Colonic mucosa (tissue), 4 donors: ENCODE results near the gene BAIAP3. TPM values are rescaled to one million over a fixed set of nuclear protein-coding genes. Genes with fewer than 3 reads are reported as not detected.

ENCODE experiments used
- DNase-seq: peaks from one replicate; pipeline ENCODE4 v3.0.0-alpha.2; 2020
- H3K27ac ChIP-seq: fragments of 200-600 bp; one replicate; pipeline ENCODE4 v1.8.0; 2021
- H3K27me3 ChIP-seq: fragments of 200-600 bp; one replicate; pipeline ENCODE4 v1.8.0; 2021
- H3K36me3 ChIP-seq: fragments of 200-600 bp; one replicate; pipeline ENCODE4 v1.8.0; 2021
- H3K4me1 ChIP-seq: fragments of 200-600 bp; one replicate; pipeline ENCODE4 v1.8.0; 2021; ENCODE audit warnings: mild to moderate bottlenecking
- H3K4me3 ChIP-seq: fragments of 200-600 bp; one replicate; pipeline ENCODE4 v1.8.0; 2021
- H3K9ac ChIP-seq, 2 donors: one replicate each; pipeline ENCODE4 v1.7.0; 2013; ENCODE audit warnings: control low read depth in 2 of 2, low read depth in 2 of 2, low read length in 2 of 2
- H3K9me3 ChIP-seq: fragments of 200-600 bp; one replicate; pipeline ENCODE4 v1.8.0; 2021
- CTCF ChIP-seq: fragments of 200-600 bp; IDR thresholded peaks from one replicate; pipeline ENCODE4 v1.8.0; 2022; ENCODE audit warnings: antibody characterized with exemption, mild to moderate bottlenecking
- intact Hi-C: fragments of 100-400 bp; cut with DNase I; formaldehyde crosslinking; loops from one replicate; pipeline ENCODE4 v1.14.1; 2022
- total RNA-seq, 2 donors: library from RNA; stranded (reverse); fragmentation: NEBNext Ultra II Directional in 1 of 2; extraction: Animal tissue kit (Norgen Biotek cat#: 25700) in 1 of 2; gene quantifications; one replicate each; pipeline ENCODE4 v1.2.1, GENCODE V29; 2021
- donor health status: healthy.
- donor health status: DM: no; HTN: no; CAD: no.
- donor health status: DM: no; HTN: no; CAD: no.

The BAIAP3 gene
- total RNA-seq, 2 donors from 2014 or later = 5.5 to 9.8 TPM

GRCh38 chr16:1395444-1396031 is 62.1 kb downstream of the BAIAP3 start:
- Histone ChIP-seq H3K36me3 (peaks cover 6% of the 10 kb centered on the region), H3K27ac (no peak overlapping the region), H3K9ac (no peak overlapping the region), H3K9me3 (no peaks in the 10 kb centered on the region), H3K4me1 (no peaks in the 10 kb centered on the region), H3K4me3 (no peak overlapping the region), H3K27me3 (no peaks in the 10 kb centered on the region)
- intact Hi-C loops = no loop called here
- no peak for TF ChIP-seq CTCF
- peak; percentile 39 for DNase-seq

GRCh38 chr16:1397779-1398178 is 64.3 kb downstream of the BAIAP3 start:
- Histone ChIP-seq H3K4me1 (no peaks in the 10 kb centered on the region), H3K27me3 (no peaks in the 10 kb centered on the region), H3K4me3 (no peak overlapping the region), H3K9ac (no peak overlapping the region), H3K27ac (no peak overlapping the region), H3K36me3 (peaks cover 6% of the 10 kb centered on the region), H3K9me3 (no peaks in the 10 kb centered on the region)
- intact Hi-C loops = no loop called here
- no peak for TF ChIP-seq CTCF
- no peak for DNase-seq

GRCh38 chr16:1398351-1398750 is 64.9 kb downstream of the BAIAP3 start:
- Histone ChIP-seq H3K9me3 (no peaks in the 10 kb centered on the region), H3K36me3 (peaks cover 6% of the 10 kb centered on the region), H3K27ac (no peak overlapping the region), H3K27me3 (no peaks in the 10 kb centered on the region), H3K9ac (no peak overlapping the region), H3K4me1 (no peaks in the 10 kb centered on the region), H3K4me3 (no peak overlapping the region)
- DNase-seq = no peak
- intact Hi-C loops = no loop called here
- no peak for TF ChIP-seq CTCF

Other genes starting within 250 kb of the BAIAP3 start
- gene C1QTNF8, start 237.4 kb upstream of the BAIAP3 start, total RNA-seq = not detected
- gene CACNA1H, start 180.5 kb upstream of the BAIAP3 start, total RNA-seq = 10 to 100 TPM in 1 of 2 donors, 1 to 10 TPM in 1; 2.1 to 14.6 TPM
- 10 to 100 TPM; 32.6 to 34.3 TPM for gene TPSG1, start 108.4 kb upstream of the BAIAP3 start, total RNA-seq
- gene TPSB2, start 103.5 kb upstream of the BAIAP3 start, total RNA-seq = 10 to 100 TPM; 39.1 to 92.9 TPM
- 10 to 100 TPM; 30.4 to 62.1 TPM for gene TPSAB1, start 92.9 kb upstream of the BAIAP3 start, total RNA-seq
- under 1 TPM; 0.19 to 0.64 TPM for gene TPSD1, start 77.6 kb upstream of the BAIAP3 start, total RNA-seq
- 100 to 1,000 TPM; 101 to 143 TPM for gene UBE2I, start 24.0 kb upstream of the BAIAP3 start, total RNA-seq
- gene TSR3, start 18.2 kb downstream of the BAIAP3 start, total RNA-seq = 10 to 100 TPM; 39.6 to 74.4 TPM
- 10 to 100 TPM; 48.2 to 59.1 TPM for gene GNPTG, start 18.3 kb downstream of the BAIAP3 start, total RNA-seq
- gene UNKL, start 81.1 kb downstream of the BAIAP3 start, total RNA-seq = 10 to 100 TPM; 11.1 to 11.8 TPM
- gene UQCC4, start 87.1 kb downstream of the BAIAP3 start, total RNA-seq = 10 to 100 TPM; 14.0 to 21.6 TPM
- under 1 TPM; 0.27 TPM for gene PERCC1, start 97.4 kb downstream of the BAIAP3 start, total RNA-seq
- 1 to 10 TPM in 1 of 2 donors, under 1 TPM in 1; 0.56 to 1.6 TPM for gene CCDC154, start 110.9 kb downstream of the BAIAP3 start, total RNA-seq
- 10 to 100 TPM; 42.4 to 61.5 TPM for gene CLCN7, start 141.4 kb downstream of the BAIAP3 start, total RNA-seq
- gene PTX4, start 155.3 kb downstream of the BAIAP3 start, total RNA-seq = not detected
- 10 to 100 TPM; 18.4 to 76.0 TPM for gene TELO2, start 159.7 kb downstream of the BAIAP3 start, total RNA-seq
- 1 to 10 TPM; 2.9 to 5.0 TPM for gene TMEM204, start 200.0 kb downstream of the BAIAP3 start, total RNA-seq